K562 (cell line): ENCODE data around the gene C16orf74. TPM values are rescaled to one million over a fixed set of nuclear protein-coding genes. Genes with fewer than 3 reads are reported as not detected.

Experiments used
- ATF4 ChIP-seq: fragments of 450-650 bp; formaldehyde crosslinking; IDR thresholded peaks from 2 replicates; pipeline ENCODE4 v1.4.0; 2022; ENCODE audit warnings: mild to moderate bottlenecking, moderate library complexity
- ATF7 ChIP-seq: fragments of 450-650 bp; IDR thresholded peaks from 2 replicates; pipeline ENCODE4 v1.7.1; 2014; ENCODE audit warnings: mild to moderate bottlenecking, moderate library complexity
- CTBP1 ChIP-seq: fragments of 450-650 bp; IDR thresholded peaks from 2 replicates; pipeline ENCODE4 v1.6.1; 2016; ENCODE audit warnings: borderline replicate concordance
- KDM2B ChIP-seq: fragments of 250-450 bp; sonication (Bioruptor Pico); IDR thresholded peaks from 2 replicates; pipeline ENCODE4 v1.8.0; 2021; ENCODE audit warnings: mild to moderate bottlenecking, moderate library complexity
- PATZ1 ChIP-seq: fragments of 250-450 bp; sonication (Bioruptor Pico); IDR thresholded peaks from 2 replicates; pipeline ENCODE4 v1.5.0; 2020; ENCODE audit warnings: mild to moderate bottlenecking, borderline replicate concordance
- PHF8 ChIP-seq: fragments of 200-600 bp; sonication (generic); IDR thresholded peaks from 2 replicates; pipeline ENCODE4 v1.6.1; 2012; ENCODE audit warnings: mixed run types, mild to moderate bottlenecking, inconsistent platforms, low read length, moderate library complexity, borderline replicate concordance
- PREB ChIP-seq: sonication (generic); formaldehyde crosslinking; IDR thresholded peaks from 2 replicates; pipeline ENCODE4 v1.8.1; 2023; ENCODE audit warnings: mild to moderate bottlenecking, missing genetic modification reagents
- RNF219 ChIP-seq: fragments of 250-450 bp; sonication (Bioruptor Pico); IDR thresholded peaks from 2 replicates; pipeline ENCODE4 v1.5.0; 2022; ENCODE audit warnings: mild to moderate bottlenecking
- STAT6 ChIP-seq: sonication (generic); formaldehyde crosslinking; IDR thresholded peaks from 2 replicates; pipeline ENCODE4 v1.8.1; 2023; ENCODE audit warnings: mild to moderate bottlenecking, missing genetic modification reagents
- ZBED1 ChIP-seq: IDR thresholded peaks from 2 replicates; pipeline ENCODE4 v1.6.1; 2014
- ZBTB9 ChIP-seq: fragments of 450-650 bp; formaldehyde crosslinking; IDR thresholded peaks from 2 replicates; pipeline ENCODE4 v1.4.0; 2020; ENCODE audit warnings: mild to moderate bottlenecking, moderate library complexity
- ZFP91 ChIP-seq: sonication (generic); formaldehyde crosslinking; IDR thresholded peaks from 2 replicates; pipeline ENCODE4 v1.8.0; 2022; ENCODE audit warnings: mild to moderate bottlenecking, missing genetic modification reagents
- polyA plus RNA-seq, 8 experiments: library from polyadenylated mRNA; depleted of rRNA in 4 of 8; stranded (reverse) in 5 of 8; unstranded in 3 of 8; fragments of >200 nt; fragmentation: Nextera tagmentation in 2 of 8; fragmentation: Illumina TruSeq in 1 of 8; extraction: Ambion mirVana in 2 of 8; extraction: Trizol in 1 of 8; gene quantifications; 2 replicates each; pipeline versions ENCODE4 v1.2.1 to v1.2.3, GENCODE V29; 2011 to 2014; ENCODE audit warnings: inconsistent platforms in 1 of 8, missing spikeins in 1 of 8
- total RNA-seq, 7 experiments: library from RNA; depleted of rRNA in 6 of 7; stranded (reverse); fragments of >200 nt in 6 of 7; fragmentation: Illumina TruSeq in 2 of 7; extraction: Trizol in 2 of 7; gene quantifications; 2 replicates each; pipeline versions ENCODE4 v1.2.1 to v1.2.3, GENCODE V29; 2011 to 2021; ENCODE audit warnings: low replicate concordance in 1 of 7

C16orf74 gene
- total and polyA plus RNA-seq, 9 of the 15 experiments (the other 6 are each of a cell fraction or from before 2014, with no cell fraction given), result not detected

GRCh38 chr16:85799497-85800320 is 48.8 kb upstream of the C16orf74 start, which contains the start of the genes COX4I1 and EMC8 (continued):
- no peak for TF ChIP-seq ZFP91 (CRISPR knock-in tag)
- peak; percentile 57; the same call in 1 of the 2 replicates for TF ChIP-seq CTBP1
- TF ChIP-seq RNF219 (CRISPR knock-in tag), result no peak
- TF ChIP-seq KDM2B (CRISPR knock-in tag), result no peak
- TF ChIP-seq PREB (CRISPR knock-in tag), result no peak
- peak; percentile 90 for TF ChIP-seq ATF7
- no peak for TF ChIP-seq ZBED1
- TF ChIP-seq ATF4, result no peak
- peak; percentile 82; the same call in 1 of the 2 replicates for TF ChIP-seq STAT6 (CRISPR knock-in tag)
- peak; percentile 96; the same call in 1 of the 2 replicates for TF ChIP-seq PHF8
- TF ChIP-seq PATZ1 (CRISPR knock-in tag), result no peak
- TF ChIP-seq ZBTB9 (CRISPR knock-in tag), result peak; percentile 43; the same call in 1 of the 2 replicates
